Measurements from ENCODE around the gene ZSWIM8.

DNA sequence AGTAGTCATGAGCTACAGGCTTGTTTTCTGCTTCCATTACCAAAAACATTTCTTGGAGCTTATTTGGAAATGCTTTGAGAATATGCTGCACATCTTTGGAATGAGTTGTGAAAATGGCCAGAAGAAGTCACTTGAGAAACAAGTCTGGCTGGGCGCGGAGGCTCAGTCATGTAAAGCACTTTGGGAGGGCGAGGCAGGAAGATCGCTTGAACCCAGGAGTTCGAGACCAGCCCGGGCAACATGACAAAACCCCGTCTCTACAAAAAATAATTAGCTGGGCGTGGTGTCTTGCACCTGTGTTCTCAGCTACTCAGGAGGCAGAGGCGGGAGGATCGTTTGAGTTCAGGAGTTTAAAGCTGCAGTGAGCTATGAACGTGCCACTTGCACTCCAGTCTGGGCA, 4.4 kb upstream of the ZSWIM8 start:
- no peak for TF ChIP-seq NR3C1 (IDR thresholded peaks at IDR 0.05)
- TF ChIP-seq, protein P1, sequence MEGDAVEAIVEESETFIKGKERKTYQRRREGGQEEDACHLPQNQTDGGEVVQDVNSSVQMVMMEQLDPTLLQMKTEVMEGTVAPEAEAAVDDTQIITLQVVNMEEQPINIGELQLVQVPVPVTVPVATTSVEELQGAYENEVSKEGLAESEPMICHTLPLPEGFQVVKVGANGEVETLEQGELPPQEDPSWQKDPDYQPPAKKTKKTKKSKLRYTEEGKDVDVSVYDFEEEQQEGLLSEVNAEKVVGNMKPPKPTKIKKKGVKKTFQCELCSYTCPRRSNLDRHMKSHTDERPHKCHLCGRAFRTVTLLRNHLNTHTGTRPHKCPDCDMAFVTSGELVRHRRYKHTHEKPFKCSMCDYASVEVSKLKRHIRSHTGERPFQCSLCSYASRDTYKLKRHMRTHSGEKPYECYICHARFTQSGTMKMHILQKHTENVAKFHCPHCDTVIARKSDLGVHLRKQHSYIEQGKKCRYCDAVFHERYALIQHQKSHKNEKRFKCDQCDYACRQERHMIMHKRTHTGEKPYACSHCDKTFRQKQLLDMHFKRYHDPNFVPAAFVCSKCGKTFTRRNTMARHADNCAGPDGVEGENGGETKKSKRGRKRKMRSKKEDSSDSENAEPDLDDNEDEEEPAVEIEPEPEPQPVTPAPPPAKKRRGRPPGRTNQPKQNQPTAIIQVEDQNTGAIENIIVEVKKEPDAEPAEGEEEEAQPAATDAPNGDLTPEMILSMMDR (IDR thresholded peaks at IDR 0.05): no peak
- no peak for TF ChIP-seq EP300 (IDR thresholded peaks at IDR 0.05)
- TF ChIP-seq, protein P2, sequence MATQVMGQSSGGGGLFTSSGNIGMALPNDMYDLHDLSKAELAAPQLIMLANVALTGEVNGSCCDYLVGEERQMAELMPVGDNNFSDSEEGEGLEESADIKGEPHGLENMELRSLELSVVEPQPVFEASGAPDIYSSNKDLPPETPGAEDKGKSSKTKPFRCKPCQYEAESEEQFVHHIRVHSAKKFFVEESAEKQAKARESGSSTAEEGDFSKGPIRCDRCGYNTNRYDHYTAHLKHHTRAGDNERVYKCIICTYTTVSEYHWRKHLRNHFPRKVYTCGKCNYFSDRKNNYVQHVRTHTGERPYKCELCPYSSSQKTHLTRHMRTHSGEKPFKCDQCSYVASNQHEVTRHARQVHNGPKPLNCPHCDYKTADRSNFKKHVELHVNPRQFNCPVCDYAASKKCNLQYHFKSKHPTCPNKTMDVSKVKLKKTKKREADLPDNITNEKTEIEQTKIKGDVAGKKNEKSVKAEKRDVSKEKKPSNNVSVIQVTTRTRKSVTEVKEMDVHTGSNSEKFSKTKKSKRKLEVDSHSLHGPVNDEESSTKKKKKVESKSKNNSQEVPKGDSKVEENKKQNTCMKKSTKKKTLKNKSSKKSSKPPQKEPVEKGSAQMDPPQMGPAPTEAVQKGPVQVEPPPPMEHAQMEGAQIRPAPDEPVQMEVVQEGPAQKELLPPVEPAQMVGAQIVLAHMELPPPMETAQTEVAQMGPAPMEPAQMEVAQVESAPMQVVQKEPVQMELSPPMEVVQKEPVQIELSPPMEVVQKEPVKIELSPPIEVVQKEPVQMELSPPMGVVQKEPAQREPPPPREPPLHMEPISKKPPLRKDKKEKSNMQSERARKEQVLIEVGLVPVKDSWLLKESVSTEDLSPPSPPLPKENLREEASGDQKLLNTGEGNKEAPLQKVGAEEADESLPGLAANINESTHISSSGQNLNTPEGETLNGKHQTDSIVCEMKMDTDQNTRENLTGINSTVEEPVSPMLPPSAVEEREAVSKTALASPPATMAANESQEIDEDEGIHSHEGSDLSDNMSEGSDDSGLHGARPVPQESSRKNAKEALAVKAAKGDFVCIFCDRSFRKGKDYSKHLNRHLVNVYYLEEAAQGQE (IDR thresholded peaks at IDR 0.05): no peak
- no peak for TF ChIP-seq NFE2L2 (conservative IDR thresholded peaks at IDR 0.05; ENCODE audit: low read length)
- TF ChIP-seq, protein P3, sequence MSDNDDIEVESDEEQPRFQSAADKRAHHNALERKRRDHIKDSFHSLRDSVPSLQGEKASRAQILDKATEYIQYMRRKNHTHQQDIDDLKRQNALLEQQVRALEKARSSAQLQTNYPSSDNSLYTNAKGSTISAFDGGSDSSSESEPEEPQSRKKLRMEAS (IDR thresholded peaks at IDR 0.05): no peak
- TF ChIP-seq ZFP36 (IDR thresholded peaks at IDR 0.05; ENCODE audit: borderline replicate concordance, partially characterized antibody): no peak
- no peak for TF ChIP-seq MAFK (IDR thresholded peaks at IDR 0.05; ENCODE audit: partially characterized antibody)
- no peak for TF ChIP-seq PHF8 (IDR thresholded peaks at IDR 0.05; ENCODE audit: borderline replicate concordance, low read depth)
- no peak for TF ChIP-seq RAD21 (conservative IDR thresholded peaks at IDR 0.05 in 1 of 2, IDR thresholded peaks at IDR 0.05 in 1 of 2)
- no peak for TF ChIP-seq CHD2 (IDR thresholded peaks at IDR 0.05; ENCODE audit: low read length, partially characterized antibody)
